ENCODE results near the gene SPEM2. TPM values are rescaled to one million over a fixed set of nuclear protein-coding genes. Genes with fewer than 3 reads are reported as not detected.
A peak's percentile ranks its signal among the peaks of the same experiment; 100 is the strongest.

Gene SPEM2
- total RNA-seq, 1 donor from 2014 or later = not detected

- Mint-ChIP-seq H3K27me3 (ENCODE audit: unreplicated experiment) (peaks cover 44% of the 10 kb centered on the region), H3K9me3 (ENCODE audit: unreplicated experiment) (no peaks in the 10 kb centered on the region), H3K27ac (ENCODE audit: unreplicated experiment) (no peak overlapping the region), H3K4me3 (ENCODE audit: unreplicated experiment) (no peak overlapping the region), H3K4me1 (ENCODE audit: unreplicated experiment) (peaks cover 49% of the 10 kb centered on the region), H3K36me3 (ENCODE audit: unreplicated experiment) (peaks cover 2% of the 10 kb centered on the region)
- DNase-seq (ENCODE audit: extremely low spot score, unreplicated experiment) = no peak
- TF ChIP-seq CTCF (IDR thresholded peaks at IDR 0.05) = no peak
Measured at GRCh38 chr17:7441266-7441665, 15.8 kb downstream of the SPEM2 start.

GRCh38 chr17:7442142-7442541 lies 16.7 kb downstream of the SPEM2 start:
- peaks cover 45% of the 10 kb centered on the region for H3K27me3 Mint-ChIP-seq (ENCODE audit: unreplicated experiment)
- no peak overlapping the region for H3K27ac Mint-ChIP-seq (ENCODE audit: unreplicated experiment)
- H3K4me3 Mint-ChIP-seq (ENCODE audit: unreplicated experiment) = no peak overlapping the region
- DNase-seq (ENCODE audit: extremely low spot score, unreplicated experiment) = no peak
- TF ChIP-seq CTCF (IDR thresholded peaks at IDR 0.05) = no peak
- no peaks in the 10 kb centered on the region for H3K9me3 Mint-ChIP-seq (ENCODE audit: unreplicated experiment)
- H3K36me3 Mint-ChIP-seq (ENCODE audit: unreplicated experiment) = peaks cover 2% of the 10 kb centered on the region
- peaks cover 43% of the 10 kb centered on the region for H3K4me1 Mint-ChIP-seq (ENCODE audit: unreplicated experiment)

DNA sequence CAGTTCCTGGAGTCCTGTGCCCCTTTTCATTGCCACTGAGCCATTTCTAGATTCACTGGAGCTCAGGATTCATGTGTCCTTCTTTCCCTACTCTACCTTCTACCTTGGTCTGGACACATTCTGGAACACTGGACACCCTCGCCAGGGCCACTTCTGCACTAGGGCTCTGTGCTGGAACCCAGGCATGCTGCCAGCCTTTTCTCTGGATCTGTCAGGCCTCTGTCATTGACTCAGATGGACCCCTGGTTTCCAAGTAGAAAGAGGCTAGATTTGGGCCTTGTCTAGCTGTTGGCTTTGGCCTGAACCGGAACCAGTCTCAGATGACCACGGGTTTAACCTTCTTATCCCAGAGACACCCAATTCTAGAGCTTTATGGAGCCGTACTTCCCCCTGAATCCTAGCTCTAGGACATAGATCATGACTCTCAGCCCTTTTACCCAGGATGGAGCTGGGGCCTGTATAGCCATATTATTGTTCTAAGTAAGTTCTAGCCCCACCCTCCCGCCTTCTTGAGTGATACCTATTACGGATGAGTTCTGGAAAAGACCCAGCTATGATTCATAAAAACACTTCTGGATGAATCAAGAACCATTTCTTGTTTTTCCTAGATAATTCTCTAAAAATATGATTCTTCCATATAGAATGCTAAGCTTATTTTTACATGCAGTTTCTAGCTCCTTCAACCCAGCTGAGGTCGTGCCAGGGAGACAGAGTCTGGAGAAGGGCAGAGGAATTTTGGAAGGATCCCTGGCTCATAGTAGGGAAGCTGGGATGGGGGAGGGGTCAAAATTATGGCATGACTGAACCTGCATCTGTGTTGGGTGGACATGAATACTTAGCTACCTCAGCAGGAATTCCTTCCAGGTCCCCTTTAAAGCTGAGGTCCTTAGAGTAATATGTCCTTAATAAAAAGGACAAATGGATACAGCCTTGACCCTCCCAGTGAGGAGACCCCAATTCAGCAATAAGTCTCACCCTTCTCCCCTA lies 18.4 kb downstream of the SPEM2 start:
- Mint-ChIP-seq H3K27ac (ENCODE audit: unreplicated experiment) (no peak overlapping the region), H3K4me3 (ENCODE audit: unreplicated experiment) (no peak overlapping the region), H3K27me3 (ENCODE audit: unreplicated experiment) (peaks cover 42% of the 10 kb centered on the region), H3K9me3 (ENCODE audit: unreplicated experiment) (no peaks in the 10 kb centered on the region), H3K36me3 (ENCODE audit: unreplicated experiment) (no peaks in the 10 kb centered on the region), H3K4me1 (ENCODE audit: unreplicated experiment) (peaks cover 28% of the 10 kb centered on the region)
- TF ChIP-seq CTCF (IDR thresholded peaks at IDR 0.05) = no peak
- DNase-seq (ENCODE audit: extremely low spot score, unreplicated experiment) = no peak

GRCh38 chr17:7444682-7445618 lies 19.5 kb downstream of the SPEM2 start, which contains the start of gene CHRNB1:
Gene CHRNB1, plus strand, starts transcription at chr17:7445061. Its CDS starts 67 bp downstream, at chr17:7445128.
- no peaks in the 10 kb centered on the region for H3K36me3 Mint-ChIP-seq (ENCODE audit: unreplicated experiment)
- no peak for DNase-seq (ENCODE audit: extremely low spot score, unreplicated experiment)
- H3K4me1 Mint-ChIP-seq (ENCODE audit: unreplicated experiment) = peaks cover 23% of the 10 kb centered on the region
- TF ChIP-seq CTCF (IDR thresholded peaks at IDR 0.05) = no peak
- H3K9me3 Mint-ChIP-seq (ENCODE audit: unreplicated experiment) = no peaks in the 10 kb centered on the region
- H3K27me3 Mint-ChIP-seq (ENCODE audit: unreplicated experiment) = peaks cover 40% of the 10 kb centered on the region
- peak within 1 kb of the TSS; percentile 44 for H3K27ac Mint-ChIP-seq (ENCODE audit: unreplicated experiment)
- peak within 1 kb of the TSS; percentile 68 for H3K4me3 Mint-ChIP-seq (ENCODE audit: unreplicated experiment)

Data from osteocyte (in vitro differentiated cells).